Measurements from ENCODE around the gene ZNF74. TPM values are rescaled to one million over a fixed set of nuclear protein-coding genes. Genes with fewer than 3 reads are reported as not detected.

Gene ZNF74
- total RNA-seq, 1 donor from 2014 or later, result 26.4 TPM

- no peak for TF ChIP-seq CTCF (conservative IDR thresholded peaks at IDR 0.05; ENCODE audit: low read depth, low read length)
- DNase-seq (ENCODE audit: low read depth), result no peak
- no peak overlapping the region for H3K4me3 ChIP-seq (ENCODE audit: low read depth, low read length)
Observed at GRCh38 chr22:20420157-20420842, 26.3 kb downstream of the ZNF74 start.

GRCh38 chr22:20421507-20421874 lies 27.5 kb downstream of the ZNF74 start:
- TF ChIP-seq CTCF (conservative IDR thresholded peaks at IDR 0.05; ENCODE audit: low read depth, low read length), result no peak
- H3K4me3 ChIP-seq (ENCODE audit: low read depth, low read length), result no peak overlapping the region
- DNase-seq (ENCODE audit: low read depth), result no peak

- DNase-seq (ENCODE audit: low read depth), result no peak
- no peak overlapping the region for H3K4me3 ChIP-seq (ENCODE audit: low read depth, low read length)
Observed at GRCh38 chr22:20422271-20423007, 28.5 kb downstream of the ZNF74 start.

GRCh38 chr22:20423008-20423905 lies 29.3 kb downstream of the ZNF74 start:
- DNase-seq (ENCODE audit: low read depth), result no peak
- TF ChIP-seq CTCF (conservative IDR thresholded peaks at IDR 0.05; ENCODE audit: low read depth, low read length), result no peak
- H3K4me3 ChIP-seq (ENCODE audit: low read depth, low read length), result no peak overlapping the region

More at GRCh38 chr22:20422271-20423007, 28.5 kb downstream of the ZNF74 start:
- no peak for TF ChIP-seq CTCF (conservative IDR thresholded peaks at IDR 0.05; ENCODE audit: low read depth, low read length)

GRCh38 chr22:20423906-20424551 lies 30.1 kb downstream of the ZNF74 start:
- TF ChIP-seq CTCF (conservative IDR thresholded peaks at IDR 0.05; ENCODE audit: low read depth, low read length), result no peak
- H3K4me3 ChIP-seq (ENCODE audit: low read depth, low read length), result no peak overlapping the region
- DNase-seq (ENCODE audit: low read depth), result no peak

GRCh38 chr22:20424568-20424931 lies 30.6 kb downstream of the ZNF74 start:
- no peak for DNase-seq (ENCODE audit: low read depth)
- H3K4me3 ChIP-seq (ENCODE audit: low read depth, low read length), result no peak overlapping the region
- no peak for TF ChIP-seq CTCF (conservative IDR thresholded peaks at IDR 0.05; ENCODE audit: low read depth, low read length)

Data from epithelial cell of proximal tubule (primary cell).